ENCODE data around the gene POLR1H.
"Not testable (repeated sequence)": the region's sequence is repeated elsewhere in the genome, so short reads cannot be mapped to it uniquely, and the experiment has no call there.

Gene POLR1H, protein sequence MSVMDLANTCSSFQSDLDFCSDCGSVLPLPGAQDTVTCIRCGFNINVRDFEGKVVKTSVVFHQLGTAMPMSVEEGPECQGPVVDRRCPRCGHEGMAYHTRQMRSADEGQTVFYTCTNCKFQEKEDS

DNA sequence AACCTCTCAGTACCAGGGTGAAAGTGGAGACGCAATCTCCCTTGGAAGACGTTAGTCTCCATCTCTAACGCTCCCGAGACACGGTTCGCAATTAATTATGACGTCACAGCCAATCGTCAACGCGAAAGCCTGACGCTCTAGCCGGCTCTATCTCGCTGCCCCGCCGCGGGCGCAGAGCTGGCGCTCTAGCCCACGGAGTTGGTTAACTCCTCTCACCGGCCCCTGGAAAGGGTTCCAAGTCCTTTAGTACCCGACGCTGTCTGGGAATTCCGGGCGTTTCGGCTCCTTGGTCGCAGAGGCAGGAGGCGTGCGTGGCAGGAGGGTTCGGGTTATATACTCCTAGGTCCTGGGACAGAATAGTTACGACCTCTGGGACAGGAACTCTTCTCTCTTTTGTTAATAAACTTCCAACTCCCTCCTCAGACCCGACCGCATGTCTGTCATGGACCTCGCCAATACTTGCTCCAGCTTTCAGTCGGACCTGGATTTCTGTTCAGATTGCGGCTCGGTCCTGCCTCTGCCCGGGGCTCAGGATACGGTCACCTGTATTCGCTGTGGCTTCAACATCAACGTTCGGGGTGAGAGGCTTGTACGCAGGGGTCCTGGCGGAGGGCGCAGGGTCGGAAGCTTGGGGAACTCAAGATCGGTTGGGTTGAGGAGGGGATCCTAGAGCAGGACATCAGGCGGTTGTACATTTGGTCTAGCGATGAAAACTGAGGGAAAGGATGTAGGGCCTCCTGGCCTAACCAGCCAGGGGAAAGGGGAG lies at the start of gene POLR1H:
Gene POLR1H (plus strand): TSS at position 174 of the 766 bp plus-strand sequence. CDS start 260 bp downstream, at position 434.
- DNase-seq (ENCODE audit: low spot score) = peak; percentile 97

DNA sequence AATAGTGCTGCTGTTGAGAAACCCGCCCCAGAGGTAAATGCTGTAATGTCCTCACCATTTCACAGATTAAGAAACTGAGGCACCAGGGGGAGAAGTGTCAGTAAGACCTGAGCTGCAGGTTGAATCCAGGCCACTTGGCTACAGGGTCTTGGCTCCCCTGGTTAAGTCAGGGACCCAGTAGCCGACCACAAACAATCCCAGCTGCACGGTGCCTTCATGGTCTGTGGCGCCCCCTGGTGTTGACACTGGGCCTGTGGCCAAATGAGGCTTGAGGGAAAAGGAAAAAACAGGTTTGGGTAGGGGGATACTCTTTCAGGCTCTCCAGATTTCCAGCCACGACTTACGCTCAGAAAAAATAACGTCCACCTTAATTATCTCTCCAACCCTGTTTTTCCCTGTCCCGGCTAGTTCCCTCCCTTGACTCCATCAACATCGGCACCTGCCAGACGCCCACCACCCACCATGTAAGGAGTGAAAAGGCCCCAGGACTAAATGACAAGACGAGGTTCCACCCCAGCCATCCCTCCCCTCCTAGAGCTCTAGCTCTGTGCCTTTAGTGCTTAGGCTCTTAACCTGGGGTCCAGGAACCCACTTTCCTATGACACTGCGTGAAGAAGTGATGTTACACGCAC lies 47.7 kb upstream of the POLR1H start:
- peak; percentile 53 for DNase-seq (ENCODE audit: low spot score)

DNA sequence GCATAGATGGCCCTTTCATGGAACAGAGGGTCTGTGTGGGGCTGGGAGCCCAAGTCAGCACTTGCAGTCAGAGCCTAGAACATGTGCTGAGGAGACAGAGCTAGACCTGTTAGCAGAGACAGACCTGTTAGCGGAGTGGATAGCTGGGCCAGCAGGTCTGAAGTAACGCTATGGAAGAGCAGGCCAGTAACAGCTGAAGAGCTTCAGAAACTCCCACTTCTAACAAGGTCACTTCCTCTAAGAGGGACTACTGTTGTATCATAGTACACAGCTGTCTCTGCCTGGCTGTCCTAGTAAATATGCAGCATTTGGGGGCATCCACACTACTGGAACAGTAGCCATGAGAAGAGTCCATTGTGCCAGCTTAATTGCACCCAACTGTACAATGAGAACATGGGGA lies 41.2 kb upstream of the POLR1H start:
- DNase-seq (ENCODE audit: low spot score) = no peak

DNA sequence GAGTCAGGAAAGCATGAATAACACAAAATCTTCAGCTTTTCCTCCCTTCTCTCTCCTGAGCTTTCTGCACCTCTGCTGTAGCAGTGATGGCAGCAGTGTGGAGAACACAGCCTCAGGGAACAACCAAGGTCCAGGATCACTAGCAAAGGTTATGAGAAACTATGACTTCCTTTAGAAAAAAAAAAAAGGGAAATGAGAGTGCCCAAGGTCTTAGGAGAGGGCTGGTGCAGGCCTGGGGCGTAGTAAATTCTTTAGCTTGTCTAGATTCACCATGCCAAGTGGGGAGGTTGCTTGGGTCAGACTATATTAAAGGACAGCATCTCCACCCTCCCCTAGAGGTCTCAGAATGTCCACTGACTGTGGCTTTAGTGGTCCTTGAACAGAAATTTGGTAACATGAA lies 40.4 kb upstream of the POLR1H start:
- no peak for DNase-seq (ENCODE audit: low spot score)

DNA sequence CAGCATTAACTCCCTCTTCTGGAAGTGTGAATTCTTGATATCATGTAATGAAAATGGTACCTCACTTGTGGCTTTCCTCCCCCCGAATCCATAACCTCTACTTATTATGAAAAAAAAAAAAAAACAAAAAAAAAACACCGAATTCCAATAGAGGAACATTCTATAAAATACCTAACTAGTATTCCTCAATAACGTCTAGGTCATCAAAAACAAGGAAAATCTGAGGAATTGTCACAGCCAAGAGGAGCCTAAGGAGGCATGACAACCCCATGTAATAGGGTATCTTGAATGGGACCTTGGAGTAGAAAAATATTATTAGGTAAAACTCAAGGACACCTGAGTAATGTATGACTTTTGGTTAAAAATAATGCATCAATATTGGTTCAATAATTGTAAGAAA lies 38.9 kb upstream of the POLR1H start:
- DNase-seq (ENCODE audit: low spot score) = no peak

DNA sequence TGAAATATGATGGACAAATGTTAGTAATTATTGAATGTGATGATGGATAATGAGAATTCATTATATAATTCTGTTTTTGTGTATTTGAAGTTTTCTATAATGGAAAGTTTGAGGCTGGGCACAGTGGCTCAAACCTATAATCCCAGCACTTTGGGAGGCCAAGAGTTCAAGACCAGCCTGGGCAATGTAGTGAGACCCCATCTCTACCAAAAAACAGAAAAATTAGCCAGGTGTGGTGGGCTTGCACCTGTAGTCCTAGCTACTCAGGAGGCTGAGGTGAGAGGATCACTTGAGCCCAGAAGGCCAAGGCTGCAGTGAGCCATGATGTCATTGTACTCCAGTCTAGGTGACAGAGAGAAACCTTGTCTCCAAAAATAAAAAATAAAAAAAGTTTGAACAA lies 38.4 kb upstream of the POLR1H start:
- DNase-seq (ENCODE audit: low spot score) = not testable (repeated sequence)

DNA sequence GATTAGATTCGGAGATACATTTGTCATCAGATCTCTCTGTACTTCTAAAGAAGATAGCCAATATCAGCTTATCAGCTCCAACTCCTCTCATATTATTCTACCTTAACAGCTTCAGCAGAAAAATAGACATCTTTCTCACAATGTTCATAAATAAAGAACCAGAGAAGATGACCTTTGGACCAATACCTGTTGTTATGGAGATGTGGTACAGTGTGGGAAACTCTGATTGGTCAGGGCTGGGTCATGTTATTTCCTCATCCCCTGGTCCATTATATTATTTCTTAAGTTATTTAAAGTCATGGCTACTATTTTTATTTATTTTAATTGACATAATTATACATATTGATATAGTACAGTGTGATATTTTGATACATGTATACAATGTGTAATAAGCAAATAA lies 35.9 kb upstream of the POLR1H start:
- DNase-seq (ENCODE audit: low spot score) = no peak

DNA sequence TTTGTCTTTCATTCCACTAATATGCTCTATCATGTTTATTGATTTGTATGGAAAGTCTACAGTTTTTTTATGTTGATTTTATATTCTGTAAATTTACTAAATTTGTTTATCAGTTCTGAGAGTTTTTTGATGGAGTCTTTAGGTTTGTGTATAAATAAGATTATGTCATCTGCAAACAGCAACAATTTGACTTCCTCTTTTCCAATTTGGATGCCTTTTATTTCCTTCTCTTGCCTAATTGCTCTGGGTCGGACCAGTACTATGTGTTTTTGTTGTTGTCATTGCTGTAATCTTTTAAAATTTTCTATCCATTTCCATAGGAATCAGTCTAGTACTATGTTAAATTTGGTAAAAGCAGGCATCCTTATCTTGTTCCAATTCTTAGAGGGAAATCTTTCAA lies 31.5 kb upstream of the POLR1H start:
- no peak for DNase-seq (ENCODE audit: low spot score)

DNA sequence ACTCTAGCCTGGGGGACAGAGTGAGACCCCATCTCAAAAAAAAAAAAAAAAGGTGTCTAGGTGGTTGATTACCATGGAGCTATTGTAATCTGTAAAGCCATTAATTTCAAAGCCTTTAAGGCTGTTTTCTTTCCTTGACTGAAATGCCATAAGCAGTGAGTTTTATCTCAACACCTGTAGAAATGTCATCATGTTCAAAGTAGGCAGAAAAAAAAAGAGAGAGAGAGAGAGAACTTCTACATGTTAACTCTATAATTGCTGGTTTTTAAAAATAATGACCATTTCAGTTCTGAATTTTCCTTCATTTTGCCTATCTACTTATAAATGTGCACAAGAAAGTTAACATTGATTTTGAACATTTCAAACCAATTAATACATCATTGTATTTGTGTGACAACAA lies 29.7 kb upstream of the POLR1H start:
- DNase-seq (ENCODE audit: low spot score) = no peak

DNA sequence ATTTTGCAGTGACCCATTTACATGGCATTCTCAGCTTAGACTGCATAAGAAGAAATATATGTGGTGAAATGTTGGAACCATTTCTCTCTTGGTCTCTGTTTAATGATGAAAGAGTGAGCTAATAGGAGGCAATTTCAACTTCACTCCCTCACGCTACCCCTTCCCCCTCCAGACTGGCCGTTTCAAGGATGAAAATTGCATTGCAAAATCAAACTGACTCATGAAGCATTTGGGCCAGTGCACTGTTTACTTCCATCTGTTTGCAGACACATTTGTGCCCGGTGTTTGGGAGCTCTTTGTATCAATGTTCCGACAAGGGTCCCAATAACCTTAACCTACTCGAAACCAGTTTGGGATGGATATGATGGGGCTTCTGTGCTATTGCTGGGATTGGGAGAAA lies 27.6 kb upstream of the POLR1H start:
- DNase-seq (ENCODE audit: low spot score) = not testable (repeated sequence)

DNA sequence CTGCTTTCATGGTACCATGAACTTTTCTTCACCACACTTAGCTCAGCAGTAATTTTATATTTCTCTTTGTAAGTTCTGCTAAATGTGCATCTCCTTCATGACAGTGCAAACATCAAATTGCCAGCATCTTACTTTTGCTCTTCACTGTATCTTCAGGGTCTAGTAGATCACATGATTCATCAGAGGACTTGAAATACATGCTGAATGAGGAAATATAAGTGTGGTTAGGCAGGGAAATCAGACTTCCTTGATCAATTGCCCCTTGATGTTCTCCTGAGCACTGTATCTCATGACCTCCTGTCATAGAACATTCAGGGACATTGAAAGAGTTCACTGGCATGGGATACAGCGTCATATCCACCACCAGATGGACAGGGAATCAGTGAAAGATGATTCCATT lies 25.3 kb upstream of the POLR1H start:
- DNase-seq (ENCODE audit: low spot score) = no peak

DNA sequence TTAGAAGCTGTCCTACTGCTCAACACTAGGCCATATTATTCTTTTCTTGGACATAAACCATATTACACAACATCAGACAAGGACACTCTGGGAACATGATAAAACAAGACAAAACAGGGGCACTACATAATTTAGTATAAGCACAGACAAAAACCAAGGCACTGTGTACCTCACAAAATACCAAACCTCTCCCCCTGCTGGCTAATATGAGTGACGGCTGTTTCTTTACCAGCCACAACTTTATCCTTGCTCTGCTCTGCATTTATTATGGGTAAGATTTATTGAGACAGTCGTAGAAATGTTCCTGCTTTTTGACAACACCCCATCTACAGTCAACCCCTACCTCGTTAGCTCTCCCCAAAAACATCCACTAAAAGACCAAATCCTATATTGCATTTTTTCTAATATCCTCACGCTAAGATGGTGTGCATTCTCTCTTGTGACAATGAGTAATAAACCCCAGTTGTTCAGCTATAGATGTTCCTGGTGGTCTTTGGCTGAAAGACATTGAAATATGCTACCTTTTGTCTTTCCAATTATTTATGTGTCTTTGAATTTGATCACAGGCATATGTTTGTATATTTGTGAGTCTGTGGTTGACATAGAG lies 23.8 kb upstream of the POLR1H start:
- DNase-seq (ENCODE audit: low spot score) = peak; percentile 34

DNA sequence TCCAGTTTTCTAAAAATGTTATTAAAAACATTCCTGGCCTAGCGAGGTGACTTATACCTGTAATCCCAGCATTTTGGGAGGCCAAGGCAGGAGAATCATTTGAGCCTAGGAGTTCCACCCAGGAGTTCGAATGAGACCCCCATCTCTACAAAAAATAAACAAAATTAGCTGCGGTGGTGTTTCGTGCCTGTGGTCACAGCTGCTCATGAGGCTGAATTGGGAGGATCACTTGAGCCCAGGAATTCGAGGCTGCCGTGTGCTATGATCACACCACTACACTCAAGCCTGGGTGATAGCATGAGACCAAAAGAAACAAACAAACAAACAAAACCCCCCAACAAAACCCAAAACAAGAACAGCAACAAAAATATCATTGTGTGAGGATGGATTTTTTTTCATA lies 19.8 kb upstream of the POLR1H start:
- no peak for DNase-seq (ENCODE audit: low spot score)

DNA sequence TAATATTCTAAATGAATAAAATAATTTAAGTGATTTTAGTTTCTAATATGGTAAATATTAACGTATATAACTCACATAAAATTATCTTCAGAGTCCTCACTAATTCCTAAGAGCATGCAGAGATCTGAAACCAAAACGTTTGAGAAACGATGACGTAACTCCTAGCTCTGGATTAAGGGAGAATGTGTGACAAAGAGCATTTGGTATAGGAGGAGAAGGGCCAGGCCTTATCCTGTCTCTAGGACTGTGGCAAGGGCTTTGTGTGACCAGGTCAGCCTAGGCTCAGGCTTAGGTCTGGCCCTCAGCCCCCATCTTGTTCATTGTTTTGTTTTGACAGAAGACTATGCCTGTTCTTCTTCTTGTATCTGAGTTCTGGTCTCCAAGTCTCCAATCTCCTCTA lies 19.2 kb upstream of the POLR1H start:
- no peak for DNase-seq (ENCODE audit: low spot score)

DNA sequence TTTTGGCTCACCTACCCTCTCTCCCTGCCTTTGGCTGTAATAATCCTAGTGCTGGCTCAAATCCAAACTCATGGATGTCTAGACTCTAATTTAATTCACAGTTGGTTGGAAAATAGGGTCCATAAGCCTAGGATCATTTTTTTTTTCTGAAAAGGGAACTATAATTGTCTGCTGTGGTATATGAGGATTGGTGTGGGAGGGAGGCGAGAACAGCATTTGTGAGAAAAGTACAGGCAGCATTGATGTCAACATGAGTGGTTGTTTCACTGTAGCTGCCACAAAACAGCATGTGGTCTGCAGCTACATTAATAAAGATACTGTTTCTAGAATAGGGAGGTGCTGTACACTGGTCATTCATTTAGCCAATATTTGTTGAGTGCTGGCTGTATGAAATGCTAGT lies 18.6 kb upstream of the POLR1H start:
- DNase-seq (ENCODE audit: low spot score) = no peak

DNA sequence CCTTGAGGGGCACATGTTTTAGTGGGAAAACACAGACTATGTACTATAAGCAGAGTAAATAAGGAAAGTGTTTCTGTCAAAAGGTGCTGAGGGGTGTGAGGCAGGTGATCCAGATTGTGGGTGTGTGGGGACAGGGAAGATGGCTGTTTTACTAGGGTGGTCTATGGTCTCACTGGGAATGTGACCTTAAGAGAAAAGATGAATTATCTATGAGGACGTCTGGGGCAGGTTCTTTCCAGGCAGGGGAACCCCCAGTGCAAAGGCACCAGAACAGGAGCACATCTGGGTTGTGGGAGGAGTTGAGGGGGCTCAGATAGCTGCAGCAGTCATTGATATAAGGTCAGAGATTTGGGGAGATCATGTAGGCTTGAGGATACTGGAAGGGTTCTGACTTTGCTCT lies 18.2 kb upstream of the POLR1H start:
- no peak for DNase-seq (ENCODE audit: low spot score)

DNA sequence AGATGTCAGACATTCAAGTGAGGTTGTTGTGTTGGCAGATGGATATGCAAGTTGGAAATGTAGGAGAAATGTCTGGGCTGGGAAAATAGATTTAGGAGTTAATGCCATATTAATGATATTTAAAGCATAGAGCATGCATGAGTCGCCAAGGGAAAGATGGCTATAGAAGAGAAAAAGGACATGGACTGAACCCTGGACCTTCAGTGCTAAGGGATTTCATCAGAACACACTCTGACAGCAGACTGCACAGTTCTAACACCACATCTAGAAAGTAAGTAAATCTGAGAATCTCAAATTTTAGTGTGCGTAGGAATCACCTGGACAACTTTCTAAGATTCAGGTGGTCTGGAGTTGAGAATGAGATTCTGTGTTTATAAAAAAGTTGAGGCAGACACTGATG lies 17.3 kb upstream of the POLR1H start:
- no peak for DNase-seq (ENCODE audit: low spot score)

DNA sequence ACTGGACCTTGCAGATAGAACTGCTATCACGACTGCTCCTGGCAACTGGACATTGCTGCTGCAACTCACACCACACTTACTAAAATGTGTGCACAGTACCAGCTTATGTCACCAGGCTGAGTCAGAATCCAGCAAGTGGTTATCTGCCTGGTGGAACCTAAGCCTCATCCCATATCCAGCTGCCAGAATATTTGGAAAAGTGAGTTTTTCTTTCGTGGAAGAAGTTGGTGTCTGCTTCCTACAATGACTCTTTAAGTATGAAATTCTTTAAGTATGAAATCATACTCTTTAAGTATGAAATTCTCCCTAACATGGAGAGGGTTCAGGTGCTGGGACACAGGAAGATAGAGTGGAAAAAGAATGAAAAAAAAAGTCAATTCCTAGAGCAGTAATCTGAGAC lies 16.4 kb upstream of the POLR1H start:
- DNase-seq (ENCODE audit: low spot score) = no peak

DNA sequence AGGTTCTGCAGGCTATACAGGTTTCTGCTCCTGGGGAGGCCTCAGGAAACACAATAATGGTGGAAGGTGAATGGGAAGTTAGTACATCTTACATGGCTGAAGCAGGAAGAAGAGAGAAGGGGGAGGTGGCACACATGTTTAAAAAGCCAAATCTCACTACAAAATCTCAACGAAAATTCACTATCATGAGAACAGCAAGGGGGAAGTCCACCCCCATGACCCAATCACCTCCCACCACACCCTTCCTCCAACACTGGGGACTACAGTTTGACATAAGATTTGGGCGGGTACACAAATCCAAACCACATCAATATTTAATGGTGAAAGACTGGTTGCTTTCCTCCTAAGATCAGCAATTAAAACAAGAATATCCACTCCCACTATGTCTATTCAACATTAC lies 13.8 kb upstream of the POLR1H start:
- DNase-seq (ENCODE audit: low spot score) = no peak

DNA sequence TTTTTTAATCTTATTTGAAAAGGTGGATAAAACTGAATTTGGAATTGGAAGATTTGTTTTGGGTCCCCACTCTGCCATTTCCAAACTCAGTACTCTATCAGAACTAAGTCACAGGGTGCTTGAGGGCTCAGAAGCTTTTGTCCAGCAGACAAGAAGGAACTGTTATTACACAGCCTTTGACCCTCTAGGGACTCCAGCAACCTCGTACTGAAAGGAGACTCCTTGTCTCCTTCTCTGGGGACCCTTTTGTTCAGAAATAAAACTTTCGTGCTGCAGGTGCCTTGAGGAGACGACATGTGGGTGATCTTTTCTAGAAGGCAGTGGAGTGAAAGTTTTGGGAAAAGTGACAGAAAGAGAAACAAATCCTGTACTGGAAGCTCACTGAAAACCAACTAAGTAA lies 7.4 kb upstream of the POLR1H start:
- DNase-seq (ENCODE audit: low spot score) = no peak

DNA sequence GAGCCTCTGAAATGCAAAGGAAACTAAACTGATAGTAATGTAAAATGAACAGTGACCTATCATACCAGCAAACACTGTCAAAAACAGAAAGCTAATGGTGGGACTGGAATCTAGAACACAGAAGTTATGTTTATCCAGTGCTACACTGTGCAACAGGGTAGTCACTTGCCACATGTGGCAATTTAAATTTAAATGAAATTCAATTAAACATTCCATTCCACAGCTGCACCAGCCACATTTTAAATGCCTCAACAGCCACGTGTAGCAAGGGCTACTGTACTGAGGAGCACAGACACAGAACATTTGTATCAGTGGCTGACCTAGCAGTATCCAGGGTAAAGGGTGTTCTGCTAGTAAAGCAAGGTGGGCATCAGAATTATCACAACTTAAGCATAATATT lies 5.6 kb upstream of the POLR1H start:
- DNase-seq (ENCODE audit: low spot score) = no peak

DNA sequence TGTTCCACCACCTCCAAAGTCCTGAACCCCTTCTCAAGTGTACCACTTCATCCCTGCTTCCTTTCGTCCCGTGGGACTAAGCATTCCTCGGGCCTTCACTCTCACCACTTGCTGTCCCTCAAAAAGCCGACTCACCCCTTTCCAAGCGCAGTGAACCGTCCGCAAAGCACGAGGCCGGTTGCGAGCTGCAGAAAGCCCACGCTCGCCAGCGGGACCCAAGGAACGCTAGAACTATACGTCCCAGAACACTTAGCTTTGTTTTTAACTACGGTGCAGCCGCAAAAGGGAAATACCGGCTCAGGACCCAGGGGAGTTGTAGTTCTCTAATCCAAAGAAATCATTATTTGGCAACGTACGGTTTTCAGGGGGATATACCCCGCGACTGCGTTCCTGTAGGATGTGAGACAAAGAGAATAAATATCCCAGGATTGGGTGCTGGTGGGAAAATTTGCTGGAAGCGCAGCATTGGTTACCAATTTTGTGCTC lies 416 bp upstream of the POLR1H start:
- DNase-seq (ENCODE audit: low spot score) = no peak

DNA sequence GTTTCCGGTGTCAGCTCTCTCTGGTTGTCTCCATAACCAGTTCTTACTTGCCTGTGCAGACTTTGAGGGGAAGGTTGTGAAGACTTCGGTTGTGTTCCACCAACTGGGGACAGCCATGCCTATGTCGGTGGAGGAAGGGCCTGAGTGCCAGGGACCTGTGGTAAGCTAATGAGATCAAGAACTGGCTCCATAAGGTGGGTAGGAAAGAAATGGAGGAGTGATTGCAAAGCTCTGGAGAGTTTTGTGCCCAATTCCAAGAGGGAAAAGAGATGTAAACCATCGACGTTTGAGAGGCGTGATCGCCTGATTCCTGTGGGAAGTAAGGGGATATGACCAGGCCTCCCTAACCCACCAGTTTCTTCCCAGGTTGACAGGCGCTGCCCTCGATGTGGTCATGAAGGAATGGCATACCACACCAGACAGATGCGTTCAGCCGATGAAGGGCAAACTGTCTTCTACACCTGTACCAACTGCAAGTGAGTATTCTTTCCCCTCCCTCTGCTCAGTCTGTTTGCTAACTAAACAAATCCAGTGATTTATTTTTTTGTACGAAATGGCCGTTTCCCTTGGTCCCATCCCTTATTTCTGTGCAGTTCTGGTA lies 893 bp downstream of the POLR1H start:
- peak; percentile 30 for DNase-seq (ENCODE audit: low spot score)
